Esophagus mucosa (tissue), 1 donor: Measurements from ENCODE around the gene TENM4. TPM values are rescaled to one million over a fixed set of nuclear protein-coding genes. Genes with fewer than 3 reads are reported as not detected.

Source experiments
- ATAC-seq: fragments of 200-7000 bp; cut with Tn5 transposase; one replicate; pipeline ENCODE4 v1.9.1; 2020
- total RNA-seq: library from RNA; stranded (reverse); gene quantifications from one replicate; pipeline ENCODE4 v1.2.4, GENCODE V29; 2023
- donor health status: DM: yes; HTN: yes; CAD: no.

Gene TENM4
- total RNA-seq, 1 donor from 2014 or later, result 21.8 TPM

GRCh38 chr11:79388201-79388600 lies 52.6 kb downstream of the TENM4 start:
- ATAC-seq, result no peak

GRCh38 chr11:79383874-79384273 lies 57.0 kb downstream of the TENM4 start:
- ATAC-seq, result no peak

- no peak for ATAC-seq
These were observed 58.4 kb downstream of the TENM4 start for GRCh38 chr11:79382301-79383050.

DNA sequence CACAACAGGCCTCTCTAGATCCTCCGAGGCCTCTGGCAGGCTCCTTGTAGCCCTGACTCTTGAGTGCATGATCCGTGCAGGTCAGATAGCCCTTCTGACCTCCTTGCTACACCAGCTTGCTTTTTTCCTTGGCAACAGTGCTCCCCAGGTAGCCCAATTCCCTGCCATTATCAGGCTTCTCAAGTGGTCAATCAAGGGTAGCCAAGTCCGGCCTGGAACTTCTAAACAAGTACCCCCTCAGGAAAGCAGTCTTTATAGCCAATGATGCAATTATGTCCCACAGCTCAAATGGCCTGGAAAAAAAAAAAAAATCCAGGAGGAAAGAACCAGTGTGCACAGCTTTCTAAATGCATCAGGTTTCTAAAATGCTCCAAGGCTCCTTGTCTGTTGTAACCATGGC lies 59.8 kb downstream of the TENM4 start:
- ATAC-seq, result no peak

DNA sequence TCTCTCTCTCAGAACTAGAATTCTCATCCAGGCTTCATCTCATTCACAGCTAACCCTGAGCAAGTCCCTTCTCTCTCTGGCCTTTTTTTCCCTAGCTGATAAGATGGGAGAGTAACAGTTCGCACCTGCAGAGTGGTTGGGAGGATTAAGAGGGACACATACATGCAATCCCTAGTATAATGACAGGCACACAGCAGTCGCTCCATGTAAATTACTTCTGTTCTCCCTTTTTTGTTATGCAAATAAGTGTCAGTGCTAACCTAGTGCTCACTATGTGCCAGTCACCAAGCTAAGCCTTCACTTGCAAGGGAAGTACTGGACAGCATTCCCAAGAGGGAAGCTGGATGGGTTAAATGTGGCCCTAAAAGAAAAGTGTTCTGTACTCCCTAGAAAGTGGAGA lies 63.4 kb downstream of the TENM4 start:
- no peak for ATAC-seq

DNA sequence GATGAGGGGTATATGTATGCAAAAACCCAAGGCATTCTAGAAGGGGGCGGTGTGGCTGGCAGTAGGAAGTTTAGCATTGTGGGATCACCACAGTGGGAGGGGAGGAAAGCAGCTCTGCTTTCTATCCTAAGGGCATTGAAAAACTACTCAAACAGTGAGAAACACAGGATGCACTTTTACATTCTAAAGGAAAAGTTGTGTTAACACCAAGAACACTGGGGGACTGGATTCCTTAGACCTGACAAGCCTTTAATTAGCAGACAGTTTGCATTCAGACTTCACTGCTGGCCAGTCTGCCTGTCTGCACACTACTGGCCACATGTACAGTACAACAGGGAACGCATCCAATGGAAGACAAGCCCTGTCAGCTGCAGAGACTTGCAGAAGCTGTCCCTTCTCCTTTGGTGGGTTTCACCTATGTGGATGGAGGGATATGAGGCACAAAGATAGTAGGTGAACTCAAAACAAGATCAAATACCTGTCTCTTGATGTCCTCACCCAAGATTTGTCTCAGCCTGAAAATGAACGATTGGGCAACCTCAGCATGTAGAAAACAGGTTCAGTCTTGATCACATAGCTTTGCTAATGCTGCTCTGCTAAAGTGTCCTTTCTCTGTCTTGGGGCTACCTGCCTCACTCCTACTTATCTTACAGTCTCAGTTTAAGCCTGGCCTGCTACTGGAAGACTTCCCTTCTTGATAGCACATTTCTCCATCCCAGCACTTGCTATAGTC lies 64.8 kb downstream of the TENM4 start:
- peak; percentile 94 for ATAC-seq

- ATAC-seq, result no peak
These were observed 66.1 kb downstream of the TENM4 start for GRCh38 chr11:79374727-79375126.

DNA sequence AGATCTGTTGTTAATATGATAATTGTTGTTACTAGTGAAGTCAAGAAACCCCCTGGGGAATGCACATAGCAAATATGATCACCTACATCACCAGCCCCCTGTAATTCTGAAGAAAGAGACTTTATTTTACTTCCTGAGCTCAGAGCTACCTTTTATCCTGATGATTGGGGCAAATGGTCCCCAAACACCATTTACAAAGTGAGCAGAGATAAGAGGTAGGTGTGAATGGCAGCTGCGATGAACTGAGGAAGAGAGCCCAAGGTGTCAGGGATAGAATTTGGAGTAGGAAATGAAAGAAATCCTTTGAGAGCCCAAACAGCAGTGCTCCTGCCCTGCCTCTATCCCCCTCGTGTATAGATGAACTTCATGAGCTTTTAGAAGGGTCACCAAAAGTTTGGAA lies 69.1 kb downstream of the TENM4 start:
- no peak for ATAC-seq

DNA sequence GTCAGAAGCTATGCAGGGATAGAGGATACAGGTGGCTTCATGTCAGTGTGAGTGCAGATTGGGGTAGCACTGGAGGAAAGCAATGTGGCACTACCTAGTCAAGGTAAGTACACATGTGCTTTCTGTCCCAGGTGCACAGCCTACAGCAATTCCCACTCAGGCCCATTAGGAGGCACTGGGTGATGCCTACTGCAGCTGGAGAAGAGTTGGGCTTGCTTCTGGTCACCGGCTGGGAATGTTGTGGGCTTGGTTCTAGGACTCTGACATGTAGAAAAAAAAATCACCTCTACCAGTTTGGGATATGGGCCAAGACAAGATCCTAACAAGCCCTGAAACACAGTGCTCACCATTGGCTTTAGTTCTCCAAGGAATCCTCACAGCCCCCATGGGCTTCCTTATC lies 69.7 kb downstream of the TENM4 start:
- ATAC-seq, result peak; percentile 22

DNA sequence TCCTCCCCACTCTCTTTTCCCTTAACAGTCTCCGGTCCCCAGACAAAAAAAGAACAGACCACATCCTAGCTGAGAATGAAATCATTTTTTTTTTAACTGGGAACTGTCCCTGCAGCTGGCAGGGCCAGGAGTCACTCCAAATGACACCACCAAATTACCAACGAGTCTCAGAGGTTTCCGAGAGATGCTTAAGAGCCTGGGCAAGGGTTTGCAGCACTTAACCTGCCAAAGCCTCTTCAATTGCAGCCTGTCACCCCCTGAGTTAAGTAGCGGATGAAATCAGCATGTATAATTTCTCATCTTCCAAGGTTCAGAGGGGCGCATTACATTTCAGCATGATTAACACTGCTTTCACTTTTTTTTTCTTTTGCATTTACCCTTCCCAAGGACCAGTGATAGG lies 71.8 kb downstream of the TENM4 start:
- no peak for ATAC-seq

DNA sequence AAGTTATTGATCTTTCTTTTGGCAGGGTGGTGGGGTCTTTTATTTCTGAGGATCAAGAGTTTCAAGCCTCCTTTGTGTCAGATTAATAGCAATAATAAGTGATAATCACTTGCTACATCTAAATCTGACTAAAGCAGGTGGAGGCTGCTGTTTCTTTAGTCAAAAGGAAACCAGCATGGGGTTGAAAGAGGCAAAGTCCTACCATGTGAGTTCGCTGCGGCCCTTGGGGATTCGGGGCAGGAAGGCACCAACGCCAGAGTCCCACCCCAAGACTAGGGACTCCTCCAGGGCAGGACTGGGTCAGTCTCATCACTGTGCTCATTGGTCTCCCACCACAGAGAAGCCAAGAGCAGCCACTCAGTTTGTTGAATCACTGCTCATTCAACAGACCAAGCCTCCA lies 73.0 kb downstream of the TENM4 start:
- ATAC-seq, result no peak

DNA sequence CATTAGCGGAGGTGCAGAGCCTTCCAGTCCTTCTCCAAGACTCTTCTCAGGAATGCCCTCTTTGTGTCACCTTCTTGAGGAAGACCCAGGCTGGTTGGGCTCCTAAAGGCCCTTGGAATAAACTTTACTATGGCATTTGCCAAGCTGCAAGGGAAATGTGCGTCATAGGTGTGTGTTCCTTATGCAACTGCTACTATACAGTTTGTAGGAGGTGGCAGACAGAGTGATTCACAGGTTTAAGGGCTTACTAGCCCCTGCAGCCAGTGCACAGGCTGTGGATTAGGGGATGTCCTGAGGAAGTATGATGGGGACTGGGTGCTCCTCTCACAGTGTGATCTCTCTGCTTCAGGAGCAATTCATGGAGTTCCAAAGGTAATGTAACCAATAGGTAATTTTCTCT lies 74.6 kb downstream of the TENM4 start:
- peak; percentile 90 for ATAC-seq

DNA sequence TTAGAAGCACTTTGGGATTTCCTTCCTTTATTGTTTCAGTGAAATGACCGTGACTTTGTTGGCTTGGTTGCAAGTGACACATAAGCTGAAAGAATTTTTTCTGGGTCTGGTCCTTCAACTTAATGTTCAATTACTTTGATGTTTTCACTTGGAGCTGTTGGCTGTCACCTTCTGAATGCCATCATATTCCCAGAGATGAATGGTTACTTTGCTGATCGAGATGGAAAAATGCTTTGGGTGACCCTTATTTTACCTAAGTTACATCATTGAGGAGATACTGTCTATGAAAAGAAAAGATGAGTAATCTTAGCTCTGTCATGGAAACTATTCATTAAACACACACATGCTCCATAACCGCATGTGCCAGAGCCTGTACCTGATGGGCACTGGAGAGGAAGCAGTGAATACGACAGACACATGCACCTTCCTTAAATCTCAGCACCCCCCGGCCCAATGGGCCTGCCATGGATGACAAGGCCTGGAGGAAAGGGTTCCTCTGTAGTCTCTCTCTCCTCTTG lies 76.9 kb downstream of the TENM4 start:
- peak; percentile 67 for ATAC-seq

DNA sequence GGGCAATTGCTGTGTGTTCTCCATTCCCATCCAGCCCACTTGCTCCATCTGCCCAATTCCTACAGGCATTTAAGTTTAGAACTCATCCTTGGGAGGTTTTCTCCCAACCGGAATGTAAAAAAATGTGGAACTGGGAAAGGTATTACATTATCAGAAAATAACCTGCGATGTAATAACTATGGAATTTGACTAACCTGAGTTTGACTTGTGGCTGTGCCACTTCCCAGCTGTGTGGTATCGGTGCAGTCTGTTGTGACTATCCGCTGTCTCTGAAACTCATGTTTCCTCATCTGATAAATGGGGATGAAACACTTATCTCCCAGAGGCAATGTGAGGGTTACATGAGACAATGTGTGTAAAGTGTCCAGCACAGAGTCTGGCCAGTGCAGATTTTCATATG lies 77.6 kb downstream of the TENM4 start:
- ATAC-seq, result no peak

DNA sequence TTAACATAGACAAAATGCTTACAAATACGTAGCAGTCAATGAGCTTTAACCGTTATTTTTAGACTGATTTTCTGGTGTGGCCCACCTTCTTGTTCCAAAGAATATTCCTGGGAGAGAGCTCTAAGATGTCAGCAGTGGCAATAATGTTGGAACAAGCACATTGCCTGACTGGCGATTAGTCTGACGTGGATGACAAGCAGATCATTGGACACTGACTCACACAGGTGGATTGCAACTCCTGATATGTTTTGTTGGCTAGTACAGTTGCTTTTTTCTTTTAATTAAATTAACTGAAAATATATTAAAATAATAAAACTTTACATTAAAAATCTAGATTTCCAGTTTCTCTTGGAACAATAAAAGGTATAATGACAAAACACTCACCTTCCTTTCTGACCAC lies 78.0 kb downstream of the TENM4 start:
- no peak for ATAC-seq

DNA sequence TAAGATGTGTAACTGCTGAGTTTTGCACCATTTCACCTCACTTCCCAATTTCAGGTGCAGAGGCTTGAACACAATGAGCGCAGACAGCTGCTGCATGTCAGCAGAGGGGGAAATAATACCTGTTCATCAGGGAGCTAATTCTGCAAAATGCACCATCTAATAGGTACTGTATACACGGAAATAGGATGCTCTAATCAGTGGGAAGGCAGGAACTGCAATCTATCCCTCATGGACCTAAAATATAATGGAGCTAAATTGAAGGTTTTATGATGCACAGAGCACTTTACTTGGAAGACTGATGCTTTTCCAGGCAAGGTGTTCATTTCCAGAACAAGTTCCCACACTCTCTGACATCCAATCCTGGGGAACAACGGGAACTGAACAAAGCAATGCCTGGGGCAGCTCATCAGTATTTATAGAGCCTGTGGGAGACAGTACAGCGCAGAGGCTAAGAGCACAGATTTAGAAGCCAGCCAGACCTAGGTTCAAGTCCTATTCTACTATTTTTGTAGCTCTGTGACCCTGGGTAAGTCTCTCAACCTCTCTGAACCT lies 78.5 kb downstream of the TENM4 start:
- ATAC-seq, result no peak

GRCh38 chr11:79358258-79358657 lies 82.6 kb downstream of the TENM4 start:
- no peak for ATAC-seq

DNA sequence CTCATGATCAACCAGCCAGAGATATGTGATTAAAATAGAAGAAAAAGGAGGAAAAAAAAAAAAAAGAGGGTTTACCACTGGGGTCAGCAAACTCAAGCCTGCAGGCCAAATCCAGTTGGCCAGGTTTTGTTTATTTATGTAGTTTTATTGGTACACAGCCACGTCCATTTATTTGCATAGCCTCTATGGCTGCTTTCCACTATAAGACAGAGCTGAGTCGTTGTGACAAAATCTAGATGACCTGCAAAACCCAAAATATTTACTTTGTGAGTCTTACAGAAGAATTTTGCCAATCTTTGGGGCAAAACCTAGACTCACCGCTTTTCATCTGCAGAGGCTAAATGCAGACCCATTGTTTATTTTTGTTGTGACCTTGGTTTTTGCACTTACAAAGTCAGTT lies 87.1 kb downstream of the TENM4 start:
- no peak for ATAC-seq

GRCh38 chr11:79352349-79352703 lies 88.5 kb downstream of the TENM4 start:
- no peak for ATAC-seq

DNA sequence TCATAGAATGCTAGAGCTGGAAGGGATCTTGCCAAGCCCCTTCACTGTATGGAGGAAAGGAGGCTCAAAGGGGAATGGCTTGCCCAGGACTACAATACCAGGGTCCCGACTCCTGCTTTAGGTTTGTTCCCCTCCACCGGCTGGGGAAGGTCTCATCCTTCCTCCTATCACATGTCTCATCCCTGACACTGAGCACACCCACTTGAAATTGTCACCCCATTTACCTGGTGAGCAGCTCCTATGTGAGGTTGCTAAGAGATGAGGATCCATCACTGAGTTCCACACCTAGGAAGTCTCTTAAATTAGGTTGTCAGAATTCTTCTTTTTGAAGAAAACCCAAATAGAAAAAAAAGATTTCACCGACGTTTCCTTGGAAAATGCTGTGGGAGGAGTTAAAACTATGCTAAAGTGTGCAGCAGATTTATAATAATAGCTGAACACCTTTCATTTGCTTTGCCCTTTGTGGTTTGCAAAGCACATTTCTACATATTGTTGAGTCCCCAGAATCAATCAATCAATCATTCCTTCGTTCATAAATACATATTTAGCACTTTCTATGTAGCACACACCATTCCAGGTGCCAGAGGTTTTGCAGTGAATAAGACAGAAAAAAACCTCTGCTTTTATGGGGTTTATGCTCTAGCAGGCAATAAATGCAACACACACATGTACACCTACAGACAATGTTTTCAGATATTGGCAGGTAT lies 91.7 kb downstream of the TENM4 start:
- no peak for ATAC-seq

DNA sequence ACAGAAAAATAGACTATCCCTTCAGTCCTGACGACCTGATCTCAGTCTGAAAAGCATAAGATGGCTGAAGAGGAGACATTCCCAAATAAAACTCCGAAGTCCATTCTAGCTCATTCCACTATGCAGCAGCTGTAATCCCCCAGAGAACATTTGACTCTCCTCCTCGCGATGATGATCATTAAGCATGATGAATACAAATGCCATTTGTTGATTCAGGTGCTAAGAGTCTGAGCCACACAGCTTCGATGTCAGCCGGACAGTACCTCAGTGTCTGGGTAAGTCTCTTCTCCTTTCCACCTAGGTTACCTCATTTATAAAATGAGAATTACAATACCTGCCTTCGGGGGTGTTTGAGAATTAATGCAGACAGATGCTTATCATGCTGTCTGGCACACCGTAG lies 94.8 kb downstream of the TENM4 start:
- ATAC-seq, result no peak

DNA sequence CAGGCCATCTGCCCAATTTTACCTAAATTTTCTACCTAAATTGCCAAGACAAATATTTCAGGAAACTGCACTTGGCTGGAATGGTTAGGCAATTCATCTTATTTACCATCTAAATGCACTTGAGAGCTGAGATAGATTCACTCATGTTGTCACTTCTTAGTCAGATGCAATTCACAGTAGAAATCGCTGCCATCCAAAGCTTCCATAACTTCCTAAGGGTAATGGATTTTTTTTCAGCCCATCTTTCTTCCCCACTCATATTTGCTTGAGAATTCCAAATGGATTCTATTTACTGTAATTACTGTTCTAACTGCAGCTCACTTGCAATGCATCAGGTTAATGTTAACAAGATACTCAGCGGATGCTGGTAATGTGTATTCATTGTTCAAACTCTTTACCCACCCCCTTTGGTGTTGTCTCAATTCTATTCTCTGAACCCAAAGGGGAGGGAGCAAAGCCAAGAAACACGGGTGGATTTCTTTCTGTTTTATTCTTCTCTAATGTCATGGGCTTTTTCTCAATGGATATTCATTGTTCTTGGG lies 96.0 kb downstream of the TENM4 start:
- no peak for ATAC-seq

- no peak for ATAC-seq
These were observed 98.1 kb downstream of the TENM4 start for GRCh38 chr11:79342686-79343085.
